NCI-H446 (cell line): ENCODE data around the gene SLC6A18.

Source experiments
- DNase-seq, 2 experiments: peaks; one replicate each; lab custom pipeline; 2025; lab: John Stamatoyannopoulos, UW

SLC6A18 gene

DNA sequence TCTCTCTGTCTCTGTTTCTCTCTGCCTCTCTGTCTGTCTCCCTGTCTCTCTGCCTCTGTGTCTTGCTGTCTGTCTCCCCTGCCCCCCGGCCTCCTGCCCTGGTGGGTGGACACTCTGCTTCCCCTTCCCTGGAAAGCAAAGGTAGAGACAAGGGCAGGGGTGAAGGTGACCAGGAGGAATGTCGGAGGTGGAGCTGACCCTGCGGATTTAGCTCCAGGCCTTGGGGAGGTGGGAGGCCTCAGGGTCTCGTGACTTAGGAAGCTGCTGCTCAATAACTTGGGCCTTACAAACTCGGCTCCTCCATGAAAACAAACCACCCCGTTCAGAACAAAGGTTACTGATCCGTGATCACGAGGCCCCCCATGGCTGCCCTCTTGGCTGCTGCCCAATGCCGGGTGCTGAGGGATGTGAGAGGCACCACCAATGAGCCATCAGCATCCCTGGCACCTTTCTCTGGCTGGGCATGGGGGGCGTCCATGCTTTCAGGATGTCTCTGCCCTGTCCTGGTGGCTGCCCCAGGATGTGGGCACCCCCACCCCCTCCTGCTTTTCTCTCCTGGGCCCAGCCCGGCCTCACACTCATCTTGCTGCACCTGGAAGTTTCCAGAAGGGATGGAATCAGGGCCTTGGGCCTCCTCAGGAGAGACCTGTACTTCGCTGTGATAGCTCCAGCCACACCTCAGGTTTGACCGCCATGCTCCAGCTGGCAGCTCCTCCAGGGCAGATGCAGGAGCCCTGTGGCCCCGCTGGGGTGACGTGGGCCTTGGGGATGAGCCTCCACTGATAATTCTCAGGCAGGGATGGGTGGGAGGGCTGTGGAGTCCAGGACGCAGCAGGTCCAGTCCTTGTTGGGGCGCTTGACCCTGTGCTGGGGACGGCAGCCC, 38.6 kb upstream of the SLC6A18 start:
- no peak for DNase-seq

DNA sequence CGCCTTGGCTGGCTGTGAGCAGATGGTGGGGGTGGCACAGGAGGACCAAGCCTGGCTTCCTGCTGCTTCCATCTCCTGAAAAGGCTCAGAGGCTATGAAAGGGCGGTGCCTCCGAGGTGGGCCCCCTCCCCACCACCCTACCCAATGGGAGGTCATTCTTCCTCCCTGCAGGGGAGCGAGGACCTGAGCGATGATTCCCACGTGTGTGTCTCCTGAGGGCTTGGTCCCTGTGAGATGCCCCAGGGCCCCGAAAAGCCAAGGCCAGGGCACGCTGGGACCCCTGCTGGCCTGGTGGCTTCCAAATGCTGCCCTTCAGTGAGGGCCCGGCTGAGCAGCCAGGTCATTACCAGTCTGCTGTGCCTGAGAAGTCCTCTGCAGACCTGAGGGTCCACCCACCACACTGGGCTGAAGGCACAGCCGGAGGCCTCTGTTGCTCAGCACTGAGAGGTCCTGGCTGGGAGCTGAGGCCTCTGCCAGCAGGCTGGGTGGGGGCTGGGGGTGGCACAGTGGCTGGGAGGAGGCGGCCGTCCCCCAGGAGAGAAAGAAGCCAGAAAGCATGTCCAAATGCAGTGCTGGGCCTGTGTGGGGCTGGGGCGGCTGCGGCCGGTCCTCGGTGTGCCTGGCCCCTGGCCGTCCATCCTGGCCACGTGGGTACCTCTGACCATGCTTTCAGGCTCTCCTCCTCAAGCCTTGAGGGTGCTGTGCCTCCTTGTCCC, 37.8 kb upstream of the SLC6A18 start:
- DNase-seq: no peak

- DNase-seq: no peak
These were observed 37.2 kb upstream of the SLC6A18 start for GRCh38 chr5:1187950-1188334.

- DNase-seq: no peak
These were observed 36.7 kb upstream of the SLC6A18 start for GRCh38 chr5:1188464-1188863.

GRCh38 chr5:1189269-1189668, 35.9 kb upstream of the SLC6A18 start:
- no peak for DNase-seq

DNA sequence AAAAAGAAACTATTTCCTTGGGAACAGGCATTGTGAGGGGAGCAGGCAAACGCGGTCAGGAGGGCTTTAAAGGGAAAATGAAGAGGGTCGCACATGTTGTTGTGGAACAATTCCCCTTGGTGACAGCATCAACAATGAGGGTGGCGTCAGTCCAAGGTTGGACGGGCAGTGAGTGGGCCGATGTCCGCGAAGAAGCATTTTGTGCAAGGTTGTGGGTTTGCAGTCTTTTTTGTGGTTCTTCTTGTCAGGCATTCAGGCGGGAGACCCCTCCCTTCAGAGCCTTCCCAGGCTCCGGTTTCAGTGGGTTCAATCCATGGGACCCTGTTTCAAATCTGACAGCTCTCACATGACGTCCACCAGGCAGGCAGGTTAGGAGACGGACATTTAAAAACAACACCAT, 34.9 kb upstream of the SLC6A18 start:
- no peak for DNase-seq

GRCh38 chr5:1190837-1191239, 34.3 kb upstream of the SLC6A18 start:
- DNase-seq: no peak

- DNase-seq: no peak
These were observed 32.1 kb upstream of the SLC6A18 start for GRCh38 chr5:1192971-1193590.

DNA sequence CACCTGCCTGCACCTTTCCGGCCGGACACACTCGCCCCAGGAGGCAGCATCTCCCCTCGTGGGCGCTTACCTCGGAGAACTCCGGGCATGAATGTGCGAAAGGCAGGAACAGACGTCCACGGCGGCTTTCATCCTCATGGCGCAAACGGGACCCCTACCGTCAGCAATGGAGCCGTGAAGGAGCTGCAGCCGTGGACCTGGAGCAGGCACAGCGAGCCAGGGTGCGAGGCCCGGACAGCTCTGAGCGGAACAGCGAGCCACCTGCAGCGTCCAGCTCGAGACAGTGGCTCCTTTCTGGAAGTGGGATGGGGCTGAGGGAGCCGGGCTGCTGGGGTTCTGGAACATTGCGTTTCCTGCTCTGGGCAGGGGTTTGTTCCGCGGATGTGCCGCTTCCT, 31.6 kb upstream of the SLC6A18 start:
- no peak for DNase-seq

- no peak for DNase-seq
These were observed 30.8 kb upstream of the SLC6A18 start for GRCh38 chr5:1194378-1194777.

DNA sequence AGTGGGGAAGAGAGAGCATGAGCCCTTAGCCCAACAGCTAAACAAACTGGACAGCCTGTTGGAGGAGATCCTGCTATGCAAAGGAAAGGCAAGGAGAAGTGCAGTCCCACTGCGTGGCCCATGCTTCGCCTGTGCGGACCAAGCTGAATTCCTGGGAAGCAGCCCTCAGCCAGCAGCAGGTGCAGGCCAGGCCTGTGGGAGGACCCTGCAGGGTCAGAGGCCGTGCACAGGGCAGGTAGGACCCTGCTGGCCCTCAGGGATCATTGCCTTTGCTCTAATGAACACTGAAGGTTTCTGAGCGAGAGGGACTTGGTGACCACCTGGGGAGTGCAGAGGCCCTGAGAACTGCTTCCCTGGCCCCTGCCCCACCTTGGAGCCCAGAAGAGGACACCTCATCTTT, 29.7 kb upstream of the SLC6A18 start:
- DNase-seq: no peak

- DNase-seq: no peak
These were observed 29.3 kb upstream of the SLC6A18 start for GRCh38 chr5:1195916-1196315.

DNA sequence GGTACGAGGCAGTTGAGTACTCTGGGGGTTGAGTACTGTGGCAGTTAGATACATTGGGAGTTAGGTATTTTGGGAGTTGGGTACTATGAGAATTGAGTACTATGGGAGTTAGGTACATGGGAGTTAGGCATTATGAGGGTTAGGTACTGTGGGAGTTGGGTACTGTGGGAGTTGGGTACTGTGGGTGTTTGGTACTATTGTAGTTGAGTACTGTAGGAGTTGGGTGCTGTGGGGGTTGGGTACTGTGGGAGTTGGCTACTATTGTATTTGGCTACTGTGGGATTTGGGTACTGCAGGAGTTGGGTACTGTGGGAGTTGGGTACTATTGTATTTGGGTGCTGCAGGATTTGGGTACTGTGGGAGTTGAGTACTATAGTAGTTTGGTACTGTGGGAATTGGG, 28.6 kb upstream of the SLC6A18 start:
- no peak for DNase-seq

GRCh38 chr5:1197876-1198666, 27.1 kb upstream of the SLC6A18 start:
- no peak for DNase-seq

DNA sequence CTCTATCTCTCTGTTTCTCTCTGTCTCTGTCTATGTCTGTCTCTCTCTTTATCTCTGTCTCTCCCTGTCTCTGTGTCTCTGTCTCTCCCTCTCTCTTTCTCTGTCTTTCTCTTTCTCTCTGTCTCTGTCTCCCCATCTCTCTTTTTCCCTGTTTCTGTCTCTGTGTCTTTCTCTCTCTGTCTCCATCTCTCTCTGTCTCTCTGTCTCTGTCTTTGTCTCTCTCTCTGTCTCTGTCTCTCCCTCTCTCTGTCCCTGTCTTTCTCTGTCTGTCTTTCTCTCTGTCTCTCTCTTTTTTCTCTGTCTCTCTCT, 25.9 kb upstream of the SLC6A18 start:
- DNase-seq: no peak

GRCh38 chr5:1199649-1200494, 25.3 kb upstream of the SLC6A18 start:
- no peak for DNase-seq

DNA sequence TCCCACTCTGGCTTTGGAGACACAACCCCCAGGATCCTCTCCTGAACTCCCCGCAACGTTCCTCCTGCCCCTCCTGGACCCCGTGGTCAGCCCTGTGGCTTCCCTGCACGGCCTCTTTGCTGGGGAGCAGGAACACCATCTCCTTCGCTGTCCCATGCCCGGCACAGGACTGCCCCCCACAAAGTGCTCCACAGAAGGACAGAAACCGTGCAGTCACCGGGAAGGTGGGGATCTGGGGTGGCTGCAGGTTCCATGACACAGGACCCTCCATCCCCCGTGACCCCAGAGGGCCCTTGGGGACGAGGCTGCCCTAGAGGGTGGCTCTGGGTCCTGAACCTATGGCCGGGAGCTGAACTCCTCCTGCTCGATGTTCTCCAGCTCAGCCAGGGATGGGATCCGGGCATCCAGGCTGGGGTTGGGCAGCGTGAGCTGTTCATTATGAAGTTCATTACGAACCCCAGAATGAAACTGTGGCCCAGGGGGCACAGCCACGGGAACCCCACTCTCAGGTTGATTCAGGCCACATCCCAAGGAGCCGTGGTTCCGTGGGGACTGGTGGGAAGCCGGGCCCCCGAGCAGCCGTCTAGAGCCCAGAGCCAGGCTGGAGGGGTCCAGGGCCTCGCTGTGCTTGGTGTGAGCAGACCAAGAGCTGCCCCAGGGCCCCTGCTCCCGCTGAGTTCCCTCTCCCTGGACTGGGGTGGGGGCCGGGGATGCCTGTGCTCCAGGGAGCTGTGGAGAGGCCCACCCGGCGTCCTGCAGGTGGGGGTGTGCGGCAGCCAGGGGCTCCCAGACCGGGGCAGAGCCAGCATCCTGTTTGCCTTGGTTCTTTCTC, 24.5 kb upstream of the SLC6A18 start:
- no peak for DNase-seq

- no peak for DNase-seq
These were observed 23.7 kb upstream of the SLC6A18 start, which contains the start of gene SLC6A19 for GRCh38 chr5:1201327-1202025. Gene SLC6A19, plus strand, starts transcription at chr5:1201595. Its CDS starts 56 bp downstream, at chr5:1201651.

GRCh38 chr5:1202026-1202797, 23.0 kb upstream of the SLC6A18 start:
- no peak for DNase-seq
